ENCODE data around the gene ACAN.
A peak's percentile ranks its signal among the peaks of the same experiment; 100 is the strongest.

Gene ACAN

DNA sequence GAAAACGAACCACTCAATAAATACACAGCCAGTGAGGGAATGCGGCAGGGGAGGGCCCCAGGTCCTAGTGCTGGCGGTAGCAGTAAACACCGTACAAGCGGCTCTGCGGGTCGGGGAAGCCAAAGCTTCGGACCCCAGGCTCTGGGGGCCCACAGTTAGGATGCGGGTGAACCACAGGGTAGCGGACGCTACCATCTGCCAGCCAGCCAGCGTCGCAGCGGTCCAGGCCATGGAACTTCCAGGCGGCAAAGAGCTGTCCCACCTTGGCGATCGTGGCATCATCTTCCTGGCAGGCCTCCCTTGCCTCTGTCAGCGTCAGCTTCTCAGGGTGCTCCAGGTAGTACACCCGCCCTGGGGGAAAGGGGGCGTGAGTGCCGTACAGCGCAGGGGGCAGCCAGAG lies 74.7 kb downstream of the ACAN start:
- TF ChIP-seq, protein P1, sequence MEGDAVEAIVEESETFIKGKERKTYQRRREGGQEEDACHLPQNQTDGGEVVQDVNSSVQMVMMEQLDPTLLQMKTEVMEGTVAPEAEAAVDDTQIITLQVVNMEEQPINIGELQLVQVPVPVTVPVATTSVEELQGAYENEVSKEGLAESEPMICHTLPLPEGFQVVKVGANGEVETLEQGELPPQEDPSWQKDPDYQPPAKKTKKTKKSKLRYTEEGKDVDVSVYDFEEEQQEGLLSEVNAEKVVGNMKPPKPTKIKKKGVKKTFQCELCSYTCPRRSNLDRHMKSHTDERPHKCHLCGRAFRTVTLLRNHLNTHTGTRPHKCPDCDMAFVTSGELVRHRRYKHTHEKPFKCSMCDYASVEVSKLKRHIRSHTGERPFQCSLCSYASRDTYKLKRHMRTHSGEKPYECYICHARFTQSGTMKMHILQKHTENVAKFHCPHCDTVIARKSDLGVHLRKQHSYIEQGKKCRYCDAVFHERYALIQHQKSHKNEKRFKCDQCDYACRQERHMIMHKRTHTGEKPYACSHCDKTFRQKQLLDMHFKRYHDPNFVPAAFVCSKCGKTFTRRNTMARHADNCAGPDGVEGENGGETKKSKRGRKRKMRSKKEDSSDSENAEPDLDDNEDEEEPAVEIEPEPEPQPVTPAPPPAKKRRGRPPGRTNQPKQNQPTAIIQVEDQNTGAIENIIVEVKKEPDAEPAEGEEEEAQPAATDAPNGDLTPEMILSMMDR (IDR thresholded peaks at IDR 0.05; ENCODE audit: low read depth, low read length) = no peak
- H3K27ac ChIP-seq = no peak overlapping the region
- no peak for DNase-seq

DNA sequence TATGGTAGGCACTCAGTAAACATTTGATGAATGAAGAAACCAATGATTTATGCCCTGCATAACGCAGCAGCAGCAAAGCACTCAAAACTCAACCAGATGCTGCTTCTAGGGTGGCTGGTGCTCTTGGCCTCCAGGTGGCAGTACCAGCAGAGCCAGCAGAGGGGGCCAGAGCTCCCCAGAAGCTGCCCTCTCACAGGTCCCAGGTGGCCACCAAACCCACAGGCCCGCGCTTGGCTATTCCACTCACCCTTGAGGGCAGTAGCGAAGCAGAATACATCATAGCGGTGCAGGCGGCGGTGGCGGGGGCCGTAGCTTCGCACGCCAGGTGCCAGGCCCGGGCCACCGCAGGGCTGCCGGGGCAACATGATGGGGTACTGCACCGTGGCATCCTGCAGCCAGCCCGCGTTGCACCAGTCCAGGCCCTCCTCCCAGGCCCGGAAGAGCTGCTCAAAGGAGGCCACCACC lies 75.5 kb downstream of the ACAN start:
- TF ChIP-seq, protein P1 (IDR thresholded peaks at IDR 0.05; ENCODE audit: low read depth, low read length) = peak; percentile 94
- no peaks in the 10 kb centered on the region for H3K9me3 ChIP-seq (ENCODE audit: severe bottlenecking)
- no peak overlapping the region for H3K27ac ChIP-seq
- no peaks in the 10 kb centered on the region for H3K27me3 ChIP-seq (ENCODE audit: insufficient read depth, low read depth, severe bottlenecking)
- no peaks in the 10 kb centered on the region for H3K36me3 ChIP-seq
- no peak overlapping the region for H3K4me3 ChIP-seq (ENCODE audit: low read depth, low read length)
- peak; percentile 81 for DNase-seq

More for the DNA sequence above, 74.7 kb downstream of the ACAN start:
- H3K4me3 ChIP-seq (ENCODE audit: low read depth, low read length) = no peak overlapping the region
- H3K27me3 ChIP-seq (ENCODE audit: insufficient read depth, low read depth, severe bottlenecking) = no peaks in the 10 kb centered on the region
- no peaks in the 10 kb centered on the region for H3K36me3 ChIP-seq
- no peaks in the 10 kb centered on the region for H3K9me3 ChIP-seq (ENCODE audit: severe bottlenecking)

DNA sequence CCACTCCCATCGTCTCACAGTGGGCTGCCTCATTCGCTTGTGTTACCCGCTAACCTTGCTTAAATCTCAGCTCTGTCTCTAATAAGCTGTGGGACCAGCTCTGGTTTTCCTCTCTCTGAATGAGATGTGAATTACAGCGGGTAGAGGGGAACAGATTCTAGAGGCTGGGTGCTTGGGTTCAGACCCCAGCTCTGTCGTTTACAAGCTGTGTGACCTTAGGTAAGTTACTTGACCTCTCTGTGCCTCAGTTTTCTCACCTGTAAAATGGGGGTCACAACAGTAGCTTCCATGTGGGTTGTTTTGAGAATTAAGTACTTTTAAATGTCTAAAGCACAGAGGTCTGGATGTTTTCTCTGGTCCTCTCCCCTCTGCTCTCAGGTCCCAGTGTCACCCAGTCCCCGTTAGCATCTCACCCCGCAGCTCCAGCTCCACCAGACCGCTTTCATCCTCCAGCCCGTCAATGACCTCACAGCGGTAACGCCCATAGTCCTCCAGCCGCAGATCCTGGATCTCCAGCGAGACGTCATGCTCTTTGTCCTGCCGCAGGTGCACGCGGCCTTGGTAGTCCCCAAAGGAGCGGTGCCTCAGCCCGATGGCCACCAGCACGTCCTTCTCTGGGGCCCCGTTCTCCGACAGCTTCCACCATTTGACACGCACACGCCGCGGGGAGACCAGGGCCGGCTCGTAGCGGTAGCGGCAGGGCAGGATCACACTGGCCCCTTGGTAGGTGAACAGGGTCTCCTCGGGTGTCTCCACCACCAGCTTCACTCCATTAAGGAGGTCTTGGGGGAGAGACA lies 77.9 kb downstream of the ACAN start:
- no peaks in the 10 kb centered on the region for H3K9me3 ChIP-seq (ENCODE audit: severe bottlenecking)
- no peak for DNase-seq
- H3K27ac ChIP-seq = no peak overlapping the region
- TF ChIP-seq, protein P1 (IDR thresholded peaks at IDR 0.05; ENCODE audit: low read depth, low read length) = no peak
- no peaks in the 10 kb centered on the region for H3K27me3 ChIP-seq (ENCODE audit: insufficient read depth, low read depth, severe bottlenecking)
- H3K4me3 ChIP-seq (ENCODE audit: low read depth, low read length) = no peak overlapping the region
- no peaks in the 10 kb centered on the region for H3K36me3 ChIP-seq

DNA sequence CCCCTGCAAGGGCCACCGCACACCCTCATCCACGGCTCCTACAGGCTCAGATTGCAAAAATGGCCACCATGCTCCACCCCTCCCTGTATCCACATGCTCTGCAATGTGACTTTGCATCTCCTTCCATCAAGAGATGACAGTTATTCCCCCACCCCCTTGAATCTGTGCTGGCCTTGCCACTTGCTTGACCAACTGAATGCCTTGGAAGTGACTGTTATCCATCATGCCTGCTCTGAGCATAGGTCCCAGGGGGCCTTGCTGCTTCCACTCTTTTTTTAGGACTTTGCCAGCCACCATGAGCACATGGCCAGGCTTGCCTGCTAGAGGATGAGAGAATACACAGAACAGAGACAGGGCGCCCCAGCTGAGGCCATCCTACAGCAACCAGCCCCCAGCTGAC lies 78.5 kb downstream of the ACAN start:
- H3K27ac ChIP-seq = no peak overlapping the region
- TF ChIP-seq, protein P1 (IDR thresholded peaks at IDR 0.05; ENCODE audit: low read depth, low read length) = no peak
- no peaks in the 10 kb centered on the region for H3K27me3 ChIP-seq (ENCODE audit: insufficient read depth, low read depth, severe bottlenecking)
- DNase-seq = no peak
- H3K4me3 ChIP-seq (ENCODE audit: low read depth, low read length) = no peak overlapping the region
- no peaks in the 10 kb centered on the region for H3K36me3 ChIP-seq
- no peaks in the 10 kb centered on the region for H3K9me3 ChIP-seq (ENCODE audit: severe bottlenecking)

DNA sequence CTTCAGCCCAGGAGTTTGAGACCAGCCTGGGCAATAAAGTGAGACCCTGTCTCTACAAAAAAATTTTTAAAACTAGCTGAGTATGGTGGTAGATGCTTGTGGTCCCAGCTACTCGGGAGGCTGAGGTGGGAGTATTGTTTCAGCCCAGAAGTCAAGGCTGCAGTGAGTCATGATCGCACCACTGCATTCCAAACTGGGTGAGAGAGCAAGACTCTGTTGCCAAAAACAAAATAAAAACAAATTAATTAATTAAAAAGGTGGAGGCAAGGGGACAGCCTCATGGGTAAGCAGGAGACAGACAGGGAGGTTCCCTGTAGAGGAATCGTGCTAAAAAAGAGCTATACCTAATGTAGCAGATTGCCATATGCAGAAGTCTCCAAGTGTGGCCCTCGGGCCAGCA lies 79.5 kb downstream of the ACAN start:
- Histone ChIP-seq H3K36me3 (no peaks in the 10 kb centered on the region), H3K4me3 (ENCODE audit: low read depth, low read length) (no peak overlapping the region), H3K27me3 (ENCODE audit: insufficient read depth, low read depth, severe bottlenecking) (no peaks in the 10 kb centered on the region), H3K27ac (no peak overlapping the region), H3K9me3 (ENCODE audit: severe bottlenecking) (no peaks in the 10 kb centered on the region)
- no peak for DNase-seq
- TF ChIP-seq, protein P1 (IDR thresholded peaks at IDR 0.05; ENCODE audit: low read depth, low read length) = no peak
